Left kidney (tissue), 2 donors: ENCODE data around the gene DTNB. TPM values are rescaled to one million over a fixed set of nuclear protein-coding genes. Genes with fewer than 3 reads are reported as not detected.
"Not testable (repeated sequence)": the region's sequence is repeated elsewhere in the genome, so short reads cannot be mapped to it uniquely, and the experiment has no call there.

Experiments used
- DNase-seq: peaks from one replicate; pipeline ENCODE4 v3.0.0-alpha.2; 2013
- polyA plus RNA-seq: library from polyadenylated mRNA; unstranded; fragments of 120-200 nt; gene quantifications from one replicate; pipeline ENCODE4 v1.2.1, GENCODE V29; 2013; ENCODE audit not compliant: insufficient read length

DTNB gene
- polyA plus RNA-seq, 1 donor, result 18.5 TPM

GRCh38 chr2:25684577-25685473 is 11.4 kb upstream of the DTNB start:
- peak; percentile 52 for DNase-seq

- no peak for DNase-seq
Observed at GRCh38 chr2:25682082-25682481, 8.7 kb upstream of the DTNB start.

- no peak for DNase-seq
Observed at GRCh38 chr2:25677877-25678276, 4.5 kb upstream of the DTNB start.

- DNase-seq, result no peak
Observed at GRCh38 chr2:25674077-25674362, 643 bp upstream of the DTNB start.

- peak; percentile 50 for DNase-seq
Observed at GRCh38 chr2:25672494-25673299, 680 bp downstream of the DTNB start.

- DNase-seq, result no peak
Observed at GRCh38 chr2:25671622-25672021, 1.8 kb downstream of the DTNB start.

GRCh38 chr2:25669520-25669919 is 3.9 kb downstream of the DTNB start:
- DNase-seq, result no peak

GRCh38 chr2:25666218-25666617 is 7.2 kb downstream of the DTNB start:
- no peak for DNase-seq

GRCh38 chr2:25665429-25665828 is 7.9 kb downstream of the DTNB start:
- not testable (repeated sequence) for DNase-seq

- DNase-seq, result no peak
Observed at GRCh38 chr2:25664965-25665307, 8.4 kb downstream of the DTNB start.

GRCh38 chr2:25664183-25664964 is 9.0 kb downstream of the DTNB start:
- peak; percentile 87 for DNase-seq

GRCh38 chr2:25655316-25655715 is 18.1 kb downstream of the DTNB start:
- DNase-seq, result no peak

- no peak for DNase-seq
Observed at GRCh38 chr2:25654801-25655200, 18.6 kb downstream of the DTNB start.

GRCh38 chr2:25651782-25652455 is 21.5 kb downstream of the DTNB start:
- no peak for DNase-seq

GRCh38 chr2:25651066-25651465 is 22.3 kb downstream of the DTNB start:
- DNase-seq, result no peak

GRCh38 chr2:25650256-25650655 is 23.1 kb downstream of the DTNB start:
- DNase-seq, result no peak

GRCh38 chr2:25649786-25650185 is 23.6 kb downstream of the DTNB start:
- DNase-seq, result no peak

GRCh38 chr2:25642298-25642697 is 31.1 kb downstream of the DTNB start:
- no peak for DNase-seq

- DNase-seq, result no peak
Observed at GRCh38 chr2:25639696-25640095, 33.7 kb downstream of the DTNB start.

- DNase-seq, result no peak
Observed at GRCh38 chr2:25639131-25639530, 34.2 kb downstream of the DTNB start.

- no peak for DNase-seq
Observed at GRCh38 chr2:25635797-25636196, 37.6 kb downstream of the DTNB start.

GRCh38 chr2:25633801-25634200 is 39.6 kb downstream of the DTNB start:
- not testable (repeated sequence) for DNase-seq
